Naive thymus-derived CD4-positive, alpha-beta T cell (primary cell): Measurements from ENCODE around the gene FBP2. TPM values are rescaled to one million over a fixed set of nuclear protein-coding genes. Genes with fewer than 3 reads are reported as not detected.
"Not testable (repeated sequence)": the region's sequence is repeated elsewhere in the genome, so short reads cannot be mapped to it uniquely, and the experiment has no call there.

Experiments
- ATAC-seq: fragments of 150-1000 bp; cut with Tn5 transposase; 2 replicates; pipeline ENCODE4 v1.10.0; 2021; ENCODE audit warnings: mild to moderate bottlenecking, moderate library complexity
- CTCF ChIA-PET: fragments of 350-600 bp; sonication (Branson Sonifier 250); formaldehyde crosslinking; loops from one replicate; lab custom pipeline; 2021; ENCODE audit warnings: antibody characterized with exemption; lab: Charles Lee
- POLR2A ChIA-PET: fragments of 350-600 bp; sonication (Branson Sonifier 250); formaldehyde crosslinking; loops from one replicate; lab custom pipeline; 2021; ENCODE audit warnings: antibody characterized with exemption, inconsistent platforms; lab: Charles Lee
- DNase-seq, 9 donors: peaks; one replicate each; pipeline versions ENCODE4 v3.0.0 to v3.0.0-alpha.2; 2020 to 2022; ENCODE audit warnings: mixed read lengths in 1 of 9
- H3K27ac ChIP-seq: one replicate; pipeline ENCODE4 v1.7.0; 2013; ENCODE audit warnings: mild to moderate bottlenecking, low read depth, low read length, moderate library complexity
- H3K27me3 ChIP-seq, 2 donors: one replicate each; pipeline ENCODE4 v1.7.0; 2013; ENCODE audit warnings: low read length in 2 of 2, mild to moderate bottlenecking in 2 of 2, moderate library complexity in 2 of 2; ENCODE audit not compliant: control insufficient read depth in 2 of 2, insufficient read depth in 2 of 2
- H3K36me3 ChIP-seq, 3 experiments: 1 replicate in 2 of 3; 2 replicates in 1 of 3; pipeline ENCODE4 v1.7.0; 2013; ENCODE audit warnings: low read length in 3 of 3, mild to moderate bottlenecking in 3 of 3, moderate library complexity in 1 of 3; ENCODE audit not compliant: insufficient read depth in 3 of 3, control insufficient read depth in 2 of 3
- H3K4me1 ChIP-seq, 2 donors: one replicate each; pipeline ENCODE4 v1.7.0; 2013; ENCODE audit warnings: low read length in 2 of 2, mild to moderate bottlenecking in 2 of 2, moderate library complexity in 1 of 2; ENCODE audit not compliant: control insufficient read depth in 2 of 2, insufficient read depth in 2 of 2
- H3K4me3 ChIP-seq: 2 replicates; pipeline ENCODE4 v1.7.0; 2013; ENCODE audit warnings: mild to moderate bottlenecking, low read length
- H3K9me3 ChIP-seq, 3 experiments: 1 replicate in 2 of 3; 2 replicates in 1 of 3; pipeline ENCODE4 v1.7.0; 2013; ENCODE audit warnings: low read length in 3 of 3; ENCODE audit not compliant: control insufficient read depth in 2 of 3
- H3K27ac Mint-ChIP-seq, 9 donors: one replicate each; pipeline ENCODE4 v1.8.0; 2020 to 2022; ENCODE audit warnings: mixed read lengths in 9 of 9, mild to moderate bottlenecking in 8 of 9, moderate library complexity in 5 of 9, inconsistent platforms in 2 of 9
- H3K27me3 Mint-ChIP-seq, 5 donors: one replicate each; pipeline ENCODE4 v1.8.0; 2021 to 2022; ENCODE audit warnings: mixed read lengths in 5 of 5, mild to moderate bottlenecking in 1 of 5
- H3K36me3 Mint-ChIP-seq, 5 donors: one replicate each; pipeline ENCODE4 v1.8.0; 2020 to 2022; ENCODE audit warnings: mixed read lengths in 5 of 5, mild to moderate bottlenecking in 3 of 5, inconsistent platforms in 1 of 5
- H3K4me1 Mint-ChIP-seq, 7 donors: one replicate each; pipeline ENCODE4 v1.8.0; 2020 to 2022; ENCODE audit warnings: mixed read lengths in 7 of 7, mild to moderate bottlenecking in 3 of 7, inconsistent platforms in 1 of 7
- H3K4me3 Mint-ChIP-seq, 10 donors: one replicate each; pipeline ENCODE4 v1.8.0; 2020 to 2022; ENCODE audit warnings: mild to moderate bottlenecking in 10 of 10, mixed read lengths in 10 of 10, moderate library complexity in 6 of 10, inconsistent platforms in 2 of 10
- H3K9me3 Mint-ChIP-seq, 11 donors: one replicate each; pipeline ENCODE4 v1.8.0; 2020 to 2022; ENCODE audit warnings: mixed read lengths in 11 of 11, mild to moderate bottlenecking in 4 of 11, inconsistent platforms in 1 of 11, moderate library complexity in 1 of 11
- intact Hi-C, 2 donors: fragments of 100-400 bp; cut with micrococcal nuclease; formaldehyde crosslinking; loops; one replicate each; pipeline ENCODE4 v1.15.1; 2023
- polyA plus RNA-seq, 2 donors: library from polyadenylated mRNA; unstranded; fragments of 300-500 nt; fragmentation: Illumina TruSeq; gene quantifications; one replicate each; pipeline ENCODE4 v1.2.3, GENCODE V29; 2021
- total RNA-seq, 6 experiments: library from RNA in 5 of 6; stranded (reverse) in 5 of 6; gene quantifications; 1 replicate in 5 of 6; 2 replicates in 1 of 6; pipeline ENCODE4 v1.2.3 and lab custom pipeline; 2021 to 2026

FBP2 gene
- total and polyA plus RNA-seq, 7 experiments from 2014 or later: not detected

DNA sequence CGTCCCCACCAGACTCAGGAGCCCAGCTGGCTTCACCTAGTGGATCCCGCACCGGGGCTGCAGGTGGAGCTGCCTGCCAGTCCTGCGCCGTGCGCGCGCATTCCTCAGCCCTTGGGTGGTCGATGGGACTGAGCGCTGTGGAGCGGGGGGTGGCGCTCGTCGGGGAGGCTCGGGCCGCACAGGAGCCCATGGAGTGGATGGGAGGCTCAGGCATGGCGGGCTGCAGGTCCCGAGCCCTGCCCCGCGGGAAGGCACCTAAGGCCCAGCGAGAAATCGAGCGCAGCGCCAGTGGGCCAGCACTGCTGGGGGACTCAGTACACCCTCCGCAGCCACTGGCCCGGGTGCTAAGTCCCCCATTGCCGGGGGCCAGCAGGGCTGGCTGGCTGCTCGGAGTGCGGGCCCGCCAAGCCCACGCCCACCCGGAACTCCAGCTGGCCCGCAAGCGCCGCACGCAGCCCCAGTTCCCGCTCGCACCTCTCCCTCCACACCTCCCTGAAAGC is 2.5 kb downstream of the FBP2 start:
- H3K4me3 ChIP-seq, H3K9me3 ChIP-seq, H3K36me3 Mint-ChIP-seq, H3K4me1 Mint-ChIP-seq, H3K36me3 ChIP-seq, H3K27ac ChIP-seq, intact Hi-C loops, H3K4me1 ChIP-seq, POLR2A ChIA-PET, ATAC-seq, H3K4me3 Mint-ChIP-seq, DNase-seq, H3K27ac Mint-ChIP-seq, H3K9me3 Mint-ChIP-seq, CTCF ChIA-PET, H3K27me3 ChIP-seq: not testable (repeated sequence)
- peaks cover 2 to 34% (median 11%) of the 10 kb centered on the region in 5 donors for H3K27me3 Mint-ChIP-seq

DNA sequence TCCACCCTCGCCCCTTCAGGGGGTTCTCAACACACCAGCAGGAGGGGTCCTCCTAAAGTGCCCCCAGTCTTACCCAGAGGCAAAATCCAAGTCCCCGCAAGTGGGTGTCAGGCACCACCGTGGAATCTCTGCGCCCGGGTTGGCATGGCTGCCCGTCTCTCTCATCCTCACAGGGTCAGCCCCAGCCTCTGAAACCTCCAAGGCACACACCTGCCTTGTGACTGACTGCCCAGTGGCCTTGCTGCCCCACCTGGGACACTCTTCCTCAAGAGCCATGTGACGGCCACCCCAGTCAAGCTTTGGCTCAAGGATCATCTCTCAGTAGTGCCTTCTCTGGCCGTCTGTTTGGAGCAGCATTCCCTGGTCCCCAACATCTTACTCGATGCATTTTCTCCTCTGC is 4.9 kb downstream of the FBP2 start:
- no peak overlapping the region for H3K27ac ChIP-seq
- no peaks in the 10 kb centered on the region for H3K36me3 ChIP-seq
- H3K27me3 Mint-ChIP-seq: peaks cover 3 to 24% (median 11%) of the 10 kb centered on the region in 5 donors
- ChIA-PET POLR2A (no interaction called here), CTCF (no interaction called here)
- no peak overlapping the region for H3K4me3 Mint-ChIP-seq
- no peak for ATAC-seq
- H3K4me3 ChIP-seq: no peak overlapping the region
- H3K9me3 Mint-ChIP-seq: no peaks in the 10 kb centered on the region
- H3K4me1 ChIP-seq: peaks cover 0 to 9% of the 10 kb centered on the region in 2 donors
- peaks cover 8 to 24% (median 15%) of the 10 kb centered on the region in 7 donors for H3K4me1 Mint-ChIP-seq
- no peaks in the 10 kb centered on the region for H3K36me3 Mint-ChIP-seq
- intact Hi-C loops: no loop called here
- no peak for DNase-seq
- no peaks in the 10 kb centered on the region for H3K9me3 ChIP-seq
- no peak overlapping the region for H3K27ac Mint-ChIP-seq
- H3K27me3 ChIP-seq: no peaks in the 10 kb centered on the region

DNA sequence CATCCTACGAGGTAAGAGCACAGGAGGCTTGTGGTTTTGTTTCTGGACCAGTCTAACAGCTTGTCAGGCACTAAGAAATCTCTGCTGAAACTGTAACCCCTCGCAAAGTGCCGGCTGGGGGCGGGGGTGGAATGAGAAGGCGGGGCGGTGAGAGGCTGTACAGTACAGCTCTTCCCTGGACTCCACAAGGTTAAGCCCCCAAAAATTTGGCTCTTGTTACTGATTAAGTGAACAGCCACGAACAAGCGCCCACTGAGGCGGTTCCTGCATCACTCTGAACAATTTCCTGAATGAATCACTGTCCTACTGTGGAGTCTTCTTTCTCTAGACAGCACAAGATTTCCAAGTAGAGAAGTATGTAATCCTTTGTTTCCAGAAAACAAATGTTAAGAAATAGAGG is 6.8 kb downstream of the FBP2 start:
- no peaks in the 10 kb centered on the region for H3K9me3 Mint-ChIP-seq
- H3K4me3 Mint-ChIP-seq: peak overlapping the region in 4 of 10 donors; percentile 7 to 16 (median 10)
- H3K4me1 ChIP-seq: peaks cover 0 to 9% of the 10 kb centered on the region in 2 donors
- no peak overlapping the region for H3K27ac ChIP-seq
- H3K27me3 ChIP-seq: no peaks in the 10 kb centered on the region
- H3K27ac Mint-ChIP-seq: no peak overlapping the region
- DNase-seq (no peak), ATAC-seq (no peak)
- H3K36me3 Mint-ChIP-seq: no peaks in the 10 kb centered on the region
- H3K4me1 Mint-ChIP-seq: peaks cover 8 to 24% (median 15%) of the 10 kb centered on the region in 7 donors
- ChIA-PET POLR2A (no interaction called here), CTCF (interaction anchor here (0.9 kb wide), 1 partner anchor 17 kb away, joined by 3 read pairs; no protein-coding TSS in a partner anchor)
- no peak overlapping the region for H3K4me3 ChIP-seq
- no peaks in the 10 kb centered on the region for H3K36me3 ChIP-seq
- no peaks in the 10 kb centered on the region for H3K9me3 ChIP-seq
- peaks cover 3 to 24% (median 11%) of the 10 kb centered on the region in 5 donors for H3K27me3 Mint-ChIP-seq
- intact Hi-C loops: no loop called here

DNA sequence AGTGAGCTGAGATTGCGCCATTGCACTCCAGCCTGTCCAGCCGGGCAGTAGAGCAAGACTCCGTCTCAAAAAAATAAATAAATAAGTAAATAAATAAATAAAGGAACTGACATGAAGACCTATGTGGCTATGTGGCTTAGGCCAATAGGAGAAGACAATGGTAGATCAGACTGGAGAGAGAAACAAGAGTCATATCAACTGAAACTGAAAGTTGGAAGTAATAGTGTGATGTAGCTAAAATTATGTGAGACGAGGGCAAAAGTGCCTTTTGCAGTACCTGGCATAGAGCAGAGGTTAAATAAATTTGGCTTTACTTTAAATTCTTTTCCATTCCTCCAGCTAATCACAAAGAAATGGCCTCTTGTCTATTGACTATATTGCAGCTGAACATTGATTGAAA is 7.3 kb downstream of the FBP2 start:
- H3K9me3 ChIP-seq: no peaks in the 10 kb centered on the region
- no peak overlapping the region for H3K27ac ChIP-seq
- Mint-ChIP-seq H3K9me3 (no peaks in the 10 kb centered on the region), H3K36me3 (no peaks in the 10 kb centered on the region), H3K4me1 (peaks cover 8 to 24% (median 15%) of the 10 kb centered on the region in 7 donors), H3K27ac (no peak overlapping the region), H3K4me3 (peak overlapping the region in 3 of 10 donors; percentile 7 to 16 (median 8)), H3K27me3 (peaks cover 3 to 24% (median 11%) of the 10 kb centered on the region in 5 donors)
- CTCF ChIA-PET: interaction anchor here (0.9 kb wide), 1 partner anchor 17 kb away, joined by 3 read pairs; no protein-coding TSS in a partner anchor
- intact Hi-C loops: no loop called here
- no peaks in the 10 kb centered on the region for H3K27me3 ChIP-seq
- DNase-seq: no peak
- peaks cover 0 to 9% of the 10 kb centered on the region in 2 donors for H3K4me1 ChIP-seq
- ATAC-seq: peak; percentile 40
- no peaks in the 10 kb centered on the region for H3K36me3 ChIP-seq
- POLR2A ChIA-PET: no interaction called here
- no peak overlapping the region for H3K4me3 ChIP-seq

DNA sequence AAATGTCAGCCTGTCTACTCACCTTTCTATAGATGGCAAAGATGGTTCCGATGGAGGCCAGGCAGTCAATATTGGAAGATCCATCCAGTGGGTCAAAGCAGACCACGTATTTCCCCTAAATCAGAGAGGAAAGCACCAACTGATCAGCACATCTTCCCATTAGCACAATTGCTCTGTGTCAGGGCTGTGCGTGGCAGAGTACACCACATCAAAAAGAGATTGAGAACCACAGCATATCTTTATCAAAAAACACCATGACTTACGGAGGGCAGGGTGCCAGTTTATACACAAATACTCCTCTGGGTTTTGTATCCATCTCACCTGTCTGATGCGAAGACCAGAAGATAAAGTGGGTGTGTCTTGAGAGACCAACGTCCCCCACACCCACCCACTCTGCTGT is 9.1 kb downstream of the FBP2 start:
- Histone ChIP-seq H3K27me3 (no peaks in the 10 kb centered on the region), H3K27ac (no peak overlapping the region), H3K9me3 (no peaks in the 10 kb centered on the region), H3K4me3 (no peak overlapping the region), H3K4me1 (peaks cover 0 to 9% of the 10 kb centered on the region in 2 donors), H3K36me3 (no peaks in the 10 kb centered on the region)
- Mint-ChIP-seq H3K27ac (peak overlapping the region in 2 of 9 donors; percentile 6 to 70), H3K9me3 (no peaks in the 10 kb centered on the region), H3K27me3 (peaks cover 3 to 18% (median 10%) of the 10 kb centered on the region in 5 donors), H3K4me1 (peaks cover 8 to 24% (median 15%) of the 10 kb centered on the region in 7 donors), H3K4me3 (peak overlapping the region in 5 of 10 donors; percentile 7 to 42 (median 30)), H3K36me3 (no peaks in the 10 kb centered on the region)
- ChIA-PET POLR2A (no interaction called here), CTCF (no interaction called here)
- intact Hi-C loops: no loop called here
- DNase-seq (peak in 6 of 9 donors; percentile 11 to 43 (median 36)), ATAC-seq (peak; percentile 61)

DNA sequence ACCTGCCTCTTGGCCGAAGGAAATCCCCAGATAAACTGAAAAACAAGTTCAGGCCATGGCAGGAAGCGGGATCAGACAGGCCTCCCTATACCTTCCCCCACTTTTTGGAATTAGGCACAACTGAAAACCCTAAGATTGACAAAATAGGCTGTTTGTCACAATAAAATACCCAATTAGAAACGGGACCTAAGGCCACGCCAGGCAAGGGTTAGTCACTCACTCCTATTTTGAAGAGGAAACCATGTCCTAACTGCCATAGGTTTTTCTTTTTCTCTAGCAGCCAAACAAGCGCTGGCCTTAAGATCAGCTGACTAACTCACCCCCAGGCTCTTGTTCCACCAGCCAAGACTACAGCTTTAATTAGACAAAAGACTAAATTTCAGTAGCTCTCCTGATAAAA is 11.9 kb downstream of the FBP2 start:
- H3K9me3 ChIP-seq: no peaks in the 10 kb centered on the region
- peaks cover 0 to 9% of the 10 kb centered on the region in 2 donors for H3K4me1 ChIP-seq
- CTCF ChIA-PET: no interaction called here
- Mint-ChIP-seq H3K9me3 (no peaks in the 10 kb centered on the region), H3K27ac (no peak overlapping the region), H3K4me3 (no peak overlapping the region), H3K36me3 (peaks cover 0 to 2% (median 0%) of the 10 kb centered on the region in 5 donors), H3K4me1 (peaks cover 9 to 23% (median 15%) of the 10 kb centered on the region in 7 donors), H3K27me3 (peaks cover 0 to 7% (median 0%) of the 10 kb centered on the region in 5 donors)
- DNase-seq: no peak
- no peak overlapping the region for H3K27ac ChIP-seq
- no peak overlapping the region for H3K4me3 ChIP-seq
- H3K27me3 ChIP-seq: no peaks in the 10 kb centered on the region
- intact Hi-C loops: no loop called here
- H3K36me3 ChIP-seq: no peaks in the 10 kb centered on the region
- ATAC-seq: no peak
- POLR2A ChIA-PET: no interaction called here

DNA sequence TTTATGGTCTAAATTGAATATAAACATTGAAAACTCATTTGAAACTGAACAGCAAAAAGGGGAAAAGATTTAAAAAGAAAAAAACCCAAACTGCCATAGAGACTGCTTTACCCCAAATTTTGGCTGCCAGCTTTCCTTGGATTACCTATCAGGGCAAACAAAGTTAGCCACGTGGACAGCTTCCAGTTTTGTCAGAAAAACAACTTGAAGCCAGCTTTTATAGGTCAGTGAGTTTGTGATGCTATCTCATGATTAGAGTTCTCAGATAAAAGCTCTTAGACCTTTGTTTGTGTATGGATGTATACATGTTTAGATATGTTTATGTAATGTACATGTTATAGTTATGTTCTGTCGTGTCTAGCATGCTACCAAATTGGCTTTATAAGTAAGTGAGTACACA is 16.1 kb downstream of the FBP2 start:
- Histone ChIP-seq H3K4me1 (no peaks in the 10 kb centered on the region), H3K9me3 (no peaks in the 10 kb centered on the region), H3K27ac (no peak overlapping the region), H3K27me3 (no peaks in the 10 kb centered on the region), H3K36me3 (no peaks in the 10 kb centered on the region), H3K4me3 (no peak overlapping the region)
- Mint-ChIP-seq H3K27ac (no peak overlapping the region), H3K9me3 (peaks cover 0 to 3% (median 0%) of the 10 kb centered on the region in 11 donors), H3K27me3 (peaks cover under 1 to 20% (median 11%) of the 10 kb centered on the region in 5 donors), H3K4me1 (peaks cover 0 to 4% (median 0%) of the 10 kb centered on the region in 7 donors), H3K4me3 (no peak overlapping the region), H3K36me3 (peaks cover 0 to 2% (median 0%) of the 10 kb centered on the region in 5 donors)
- intact Hi-C loops: no loop called here
- DNase-seq: no peak
- ATAC-seq: no peak
- ChIA-PET CTCF (no interaction called here), POLR2A (no interaction called here)
